Peyer's patch (tissue), 4 donors: ENCODE data around the gene CARMIL1. TPM values are rescaled to one million over a fixed set of nuclear protein-coding genes. Genes with fewer than 3 reads are reported as not detected.

Source experiments
- DNase-seq, 3 donors: peaks; one replicate each; pipeline ENCODE4 v3.0.0-alpha.2; 2017 to 2019
- H3K27ac ChIP-seq, 4 donors: fragments of 200-600 bp; sonication (generic); one replicate each; pipeline ENCODE4 v1.5.1; 2016 to 2019
- H3K27me3 ChIP-seq, 2 donors: fragments of 200-600 bp; sonication (generic); one replicate each; pipeline ENCODE4 v1.5.1; 2019
- H3K36me3 ChIP-seq, 3 donors: fragments of 200-600 bp; sonication (generic); one replicate each; pipeline ENCODE4 v1.5.1; 2016 to 2019
- H3K4me1 ChIP-seq, 4 donors: fragments of 200-600 bp; sonication (generic); one replicate each; pipeline ENCODE4 v1.5.1; 2016 to 2019
- H3K4me3 ChIP-seq, 4 donors: fragments of 200-600 bp; sonication (generic); 1 replicate in 3 of 4; 2 replicates in 1 of 4; pipeline ENCODE4 v1.5.1; 2016 to 2019; ENCODE audit warnings: mild to moderate bottlenecking in 1 of 4
- H3K9me3 ChIP-seq, 4 donors: fragments of 200-600 bp; sonication (generic); one replicate each; pipeline ENCODE4 v1.5.1; 2016 to 2019; ENCODE audit warnings: mild to moderate bottlenecking in 1 of 4
- POLR2A ChIP-seq, 2 donors: fragments of 450-650 bp; IDR thresholded peaks; one replicate each; pipeline ENCODE4 v1.5.1; 2017; ENCODE audit warnings: antibody characterized with exemption in 2 of 2, mild to moderate bottlenecking in 2 of 2, moderate library complexity in 2 of 2
- total RNA-seq, 4 donors: library from RNA; depleted of rRNA; stranded (reverse); fragments of >200 nt; gene quantifications; one replicate each; pipeline ENCODE4 v1.1.0, GENCODE V29; 2016
- TF ChIP-seq, protein P1 (sequence below), 6 experiments: fragments of 450-650 bp in 4 of 6; fragments of 200-600 bp in 2 of 6; sonication (generic) in 1 of 6; IDR thresholded peaks; one replicate each; pipeline ENCODE4 v1.5.1; 2017 to 2019; ENCODE audit warnings: antibody characterized with exemption in 6 of 6, mild to moderate bottlenecking in 3 of 6, moderate library complexity in 1 of 6

Gene CARMIL1
- 100 to 1,000 TPM in 1 of 4 donors, 10 to 100 TPM in 3; 75.1 to 107 (median 85.7) TPM for total RNA-seq

- H3K4me1 ChIP-seq, result peaks cover 0 to 15% (median 0%) of the 10 kb centered on the region in 4 donors
- H3K36me3 ChIP-seq, result no peaks in the 10 kb centered on the region
- peak within 1 kb of the TSS; percentile 69 to 84 (median 82) for H3K27ac ChIP-seq
- TF ChIP-seq, protein P1, sequence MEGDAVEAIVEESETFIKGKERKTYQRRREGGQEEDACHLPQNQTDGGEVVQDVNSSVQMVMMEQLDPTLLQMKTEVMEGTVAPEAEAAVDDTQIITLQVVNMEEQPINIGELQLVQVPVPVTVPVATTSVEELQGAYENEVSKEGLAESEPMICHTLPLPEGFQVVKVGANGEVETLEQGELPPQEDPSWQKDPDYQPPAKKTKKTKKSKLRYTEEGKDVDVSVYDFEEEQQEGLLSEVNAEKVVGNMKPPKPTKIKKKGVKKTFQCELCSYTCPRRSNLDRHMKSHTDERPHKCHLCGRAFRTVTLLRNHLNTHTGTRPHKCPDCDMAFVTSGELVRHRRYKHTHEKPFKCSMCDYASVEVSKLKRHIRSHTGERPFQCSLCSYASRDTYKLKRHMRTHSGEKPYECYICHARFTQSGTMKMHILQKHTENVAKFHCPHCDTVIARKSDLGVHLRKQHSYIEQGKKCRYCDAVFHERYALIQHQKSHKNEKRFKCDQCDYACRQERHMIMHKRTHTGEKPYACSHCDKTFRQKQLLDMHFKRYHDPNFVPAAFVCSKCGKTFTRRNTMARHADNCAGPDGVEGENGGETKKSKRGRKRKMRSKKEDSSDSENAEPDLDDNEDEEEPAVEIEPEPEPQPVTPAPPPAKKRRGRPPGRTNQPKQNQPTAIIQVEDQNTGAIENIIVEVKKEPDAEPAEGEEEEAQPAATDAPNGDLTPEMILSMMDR (IDR thresholded peaks at IDR 0.05), result peak; percentile 20 to 85 (median 72)
- peak; percentile 67 to 74 for TF ChIP-seq POLR2A (IDR thresholded peaks at IDR 0.05)
- DNase-seq, result peak; percentile 76 to 96 (median 95)
- no peaks in the 10 kb centered on the region for H3K9me3 ChIP-seq
- H3K4me3 ChIP-seq, result peak within 1 kb of the TSS; percentile 61 to 86 (median 68)
- no peaks in the 10 kb centered on the region for H3K27me3 ChIP-seq
These were observed at the start of gene CARMIL1 for GRCh38 chr6:25278914-25279747. CARMIL1 (plus strand) TSS chr6:25279374; CDS start chr6:25279796, 422 bp downstream.

DNA sequence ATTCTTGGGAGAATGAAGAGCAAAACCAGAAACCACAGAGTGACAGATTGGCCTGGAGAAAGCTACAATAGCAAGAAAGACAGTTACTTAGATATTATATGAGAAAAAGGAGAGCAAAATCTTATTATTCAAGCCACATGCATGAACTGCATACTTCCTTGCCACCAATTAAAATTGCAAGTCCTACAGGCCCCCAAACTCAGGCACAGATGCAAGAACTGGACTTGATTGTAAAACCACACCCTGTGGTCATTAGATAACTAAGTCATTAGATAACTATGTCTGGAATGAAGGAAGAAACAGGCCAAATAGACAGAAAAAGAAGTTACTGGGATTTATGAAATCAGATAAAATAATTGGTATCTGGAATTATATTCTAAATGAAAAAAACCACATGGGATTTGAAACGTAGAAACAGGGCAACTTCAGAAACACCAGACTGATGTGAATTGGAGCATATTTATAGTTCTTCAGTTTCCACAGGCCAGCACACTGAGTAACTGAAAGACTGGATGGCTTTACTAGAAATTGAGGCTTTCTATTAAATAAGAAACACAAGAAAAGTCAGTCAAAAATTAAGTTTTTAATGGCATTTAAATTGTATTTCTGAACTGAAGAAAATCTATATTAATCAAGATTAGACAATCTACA is 49.4 kb upstream of the CARMIL1 start:
- no peak for TF ChIP-seq POLR2A (IDR thresholded peaks at IDR 0.05)
- TF ChIP-seq, protein P1 (IDR thresholded peaks at IDR 0.05), result no peak
- no peaks in the 10 kb centered on the region for H3K4me1 ChIP-seq
- H3K4me3 ChIP-seq, result no peak overlapping the region
- no peaks in the 10 kb centered on the region for H3K27me3 ChIP-seq
- no peaks in the 10 kb centered on the region for H3K9me3 ChIP-seq
- no peak for DNase-seq
- H3K27ac ChIP-seq, result no peak overlapping the region
- H3K36me3 ChIP-seq, result no peaks in the 10 kb centered on the region

GRCh38 chr6:25232479-25232878 is 46.7 kb upstream of the CARMIL1 start:
- H3K27me3 ChIP-seq, result no peaks in the 10 kb centered on the region
- no peaks in the 10 kb centered on the region for H3K4me1 ChIP-seq
- TF ChIP-seq, protein P1 (IDR thresholded peaks at IDR 0.05), result no peak
- no peak for TF ChIP-seq POLR2A (IDR thresholded peaks at IDR 0.05)
- no peak overlapping the region for H3K4me3 ChIP-seq
- H3K36me3 ChIP-seq, result no peaks in the 10 kb centered on the region
- DNase-seq, result no peak
- H3K27ac ChIP-seq, result no peak overlapping the region
- no peaks in the 10 kb centered on the region for H3K9me3 ChIP-seq

DNA sequence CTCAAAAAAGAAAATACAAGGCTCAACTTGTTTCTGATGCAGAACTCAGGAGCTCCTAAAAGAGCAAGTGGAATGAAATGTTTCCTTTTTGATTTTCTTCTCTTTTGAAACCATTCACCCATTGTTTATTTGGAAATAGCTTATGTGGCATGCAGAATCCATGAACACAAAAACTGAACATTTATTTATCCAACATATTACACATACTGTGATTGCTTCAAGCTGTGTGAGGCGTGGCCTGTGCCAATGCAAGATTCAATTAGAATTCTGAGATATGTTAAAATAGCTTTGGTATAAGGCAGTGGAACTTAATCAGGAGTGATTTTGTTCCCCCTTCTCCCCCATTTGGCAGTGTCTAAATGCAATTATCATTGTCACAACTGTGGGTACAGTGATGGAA is 45.9 kb upstream of the CARMIL1 start:
- Histone ChIP-seq H3K4me3 (no peak overlapping the region), H3K9me3 (no peaks in the 10 kb centered on the region), H3K36me3 (no peaks in the 10 kb centered on the region), H3K27ac (no peak overlapping the region), H3K4me1 (no peaks in the 10 kb centered on the region), H3K27me3 (no peaks in the 10 kb centered on the region)
- TF ChIP-seq, protein P1 (IDR thresholded peaks at IDR 0.05), result no peak
- no peak for TF ChIP-seq POLR2A (IDR thresholded peaks at IDR 0.05)
- no peak for DNase-seq

DNA sequence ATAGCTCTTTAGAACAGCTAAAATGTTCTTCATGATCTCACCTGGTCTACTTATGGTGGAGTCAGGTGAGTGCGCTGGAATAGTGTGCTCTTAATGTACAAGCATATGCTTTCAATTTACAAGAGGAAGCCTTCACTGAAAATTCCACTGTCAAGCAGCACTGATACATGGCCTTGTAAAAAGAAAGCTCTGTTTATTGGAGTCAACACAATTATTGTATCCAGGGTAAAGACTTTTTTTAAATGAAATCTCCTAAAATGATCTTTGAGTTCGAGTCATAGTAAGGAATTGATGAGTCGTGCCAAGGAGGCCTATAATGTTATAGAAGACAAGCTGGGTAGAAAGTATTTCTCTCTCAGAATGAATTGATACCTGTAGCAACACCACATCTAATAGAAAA is 41.6 kb upstream of the CARMIL1 start:
- Histone ChIP-seq H3K4me3 (no peak overlapping the region), H3K27ac (no peak overlapping the region), H3K9me3 (no peaks in the 10 kb centered on the region), H3K36me3 (no peaks in the 10 kb centered on the region), H3K4me1 (no peaks in the 10 kb centered on the region), H3K27me3 (no peaks in the 10 kb centered on the region)
- TF ChIP-seq POLR2A (IDR thresholded peaks at IDR 0.05), result no peak
- TF ChIP-seq, protein P1 (IDR thresholded peaks at IDR 0.05), result no peak
- DNase-seq, result no peak
